ENCODE results near the gene KIAA1671. TPM values are rescaled to one million over a fixed set of nuclear protein-coding genes. Genes with fewer than 3 reads are reported as not detected.

The KIAA1671 gene
- total RNA-seq, 1 donor from 2014 or later: 11.6 TPM

DNA sequence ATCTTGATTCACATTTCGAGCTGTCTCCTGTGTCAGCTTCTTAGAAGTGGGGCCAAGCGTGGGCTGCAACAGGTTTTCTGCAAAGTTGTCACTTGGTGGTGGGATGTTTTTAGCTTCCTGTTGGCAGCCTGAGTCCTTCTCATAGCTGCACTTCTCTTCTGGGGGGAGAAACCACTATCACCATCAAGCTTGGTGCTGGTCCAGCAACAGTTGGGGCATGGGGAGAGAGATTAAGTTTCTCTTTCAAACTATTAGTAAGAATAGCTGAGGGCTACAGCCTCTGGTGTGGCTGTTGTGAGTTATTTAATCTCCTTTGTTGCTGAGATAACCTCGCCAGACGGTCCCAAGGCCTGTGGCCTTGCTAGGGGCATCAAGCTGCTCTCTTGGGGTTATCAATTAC, 123.8 kb downstream of the KIAA1671 start:
- DNase-seq (no peak), ATAC-seq (no peak)
- intact Hi-C loops (cut with micrococcal nuclease): no loop called here

DNA sequence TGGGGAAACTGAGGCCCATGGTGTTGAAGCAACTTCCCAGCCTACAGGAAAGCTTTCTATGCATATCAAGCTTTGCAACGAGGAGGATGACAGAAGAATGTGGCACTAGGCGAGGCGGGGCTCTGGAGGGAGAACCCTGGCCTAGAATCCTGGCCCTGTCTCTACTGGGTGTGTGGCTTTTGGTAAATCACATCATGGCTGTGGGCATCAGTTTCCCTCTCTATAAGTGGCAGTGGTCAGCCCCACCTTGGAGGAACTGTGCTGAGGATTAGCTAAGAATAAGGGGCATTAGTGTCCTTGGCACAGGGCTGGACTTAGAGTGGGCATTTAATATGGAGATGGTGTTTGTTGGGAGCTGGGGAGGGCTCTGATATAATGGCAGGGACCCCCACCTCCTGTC, 124.5 kb downstream of the KIAA1671 start:
- ATAC-seq: no peak
- no peak for DNase-seq
- intact Hi-C loops (cut with micrococcal nuclease): no loop called here

DNA sequence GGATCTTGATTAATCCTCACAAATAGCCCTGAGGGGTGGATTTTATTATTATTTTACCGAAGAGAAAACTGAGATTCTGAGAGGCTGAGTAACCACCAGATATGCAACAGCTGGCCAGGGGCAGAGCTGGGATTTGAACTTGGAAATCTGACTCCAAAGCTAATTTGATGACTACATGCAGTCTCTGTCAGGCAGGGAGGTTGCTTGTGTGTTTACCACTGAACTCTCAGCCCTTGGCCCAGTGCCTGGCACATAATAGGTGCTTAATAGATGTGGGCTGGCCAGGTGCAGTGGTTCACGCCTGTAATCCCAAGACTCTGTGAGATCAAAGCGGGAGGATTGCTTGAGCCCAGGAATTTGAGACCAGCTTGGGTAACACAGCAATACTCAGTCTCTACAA, 125.4 kb downstream of the KIAA1671 start:
- ATAC-seq (no peak), DNase-seq (no peak)
- intact Hi-C loops (cut with micrococcal nuclease): no loop called here

DNA sequence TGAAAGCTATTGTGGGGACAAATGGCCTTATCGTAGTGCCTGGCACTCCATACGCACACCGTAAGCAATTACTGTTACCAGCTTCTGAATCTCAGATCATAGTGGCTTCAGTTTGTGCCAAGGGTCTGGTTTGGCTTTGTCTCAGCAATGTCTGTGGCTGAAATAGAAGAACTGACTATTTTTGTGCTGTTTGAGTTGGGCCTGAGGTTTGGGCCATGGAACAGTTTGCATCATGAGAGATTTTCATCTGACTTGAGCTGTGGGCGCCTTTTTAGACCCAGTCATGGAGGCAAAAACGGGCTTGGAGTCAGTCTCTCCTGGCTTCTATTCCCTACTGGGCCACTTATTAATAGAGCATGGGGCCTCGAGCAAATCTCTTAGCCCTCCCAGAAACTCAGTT, 126.1 kb downstream of the KIAA1671 start:
- intact Hi-C loops (cut with micrococcal nuclease): no loop called here
- no peak for DNase-seq
- ATAC-seq: no peak

- intact Hi-C loops (cut with micrococcal nuclease): no loop called here
- no peak for ATAC-seq
These were observed 128.3 kb downstream of the KIAA1671 start for GRCh38 chr22:25080855-25081254.

GRCh38 chr22:25081409-25081824, 128.9 kb downstream of the KIAA1671 start:
- ATAC-seq (peak; percentile 39), DNase-seq (no peak)
- intact Hi-C loops (cut with micrococcal nuclease): no loop called here

More at GRCh38 chr22:25080855-25081254, 128.3 kb downstream of the KIAA1671 start:
- DNase-seq: no peak

DNA sequence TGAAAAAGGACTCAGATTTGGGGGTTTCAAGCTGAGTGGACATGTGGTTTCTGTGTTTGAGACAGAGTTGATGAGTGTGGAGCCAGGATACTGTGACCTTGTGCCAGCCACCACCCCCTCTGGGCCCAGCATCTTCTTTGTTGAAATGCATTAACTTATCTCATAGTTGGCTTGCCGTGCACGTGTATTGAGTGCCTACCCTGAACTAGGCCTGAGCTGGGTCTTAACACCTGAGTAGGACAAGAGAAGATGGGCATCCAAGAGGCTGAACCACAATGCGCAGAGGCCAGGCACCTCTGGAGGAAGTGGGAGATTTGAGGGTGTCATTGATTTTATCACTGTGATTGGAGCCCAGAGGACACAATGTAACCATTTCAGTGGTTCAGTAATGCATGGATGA, 129.6 kb downstream of the KIAA1671 start:
- DNase-seq (no peak), ATAC-seq (no peak)
- intact Hi-C loops (cut with micrococcal nuclease): no loop called here

DNA sequence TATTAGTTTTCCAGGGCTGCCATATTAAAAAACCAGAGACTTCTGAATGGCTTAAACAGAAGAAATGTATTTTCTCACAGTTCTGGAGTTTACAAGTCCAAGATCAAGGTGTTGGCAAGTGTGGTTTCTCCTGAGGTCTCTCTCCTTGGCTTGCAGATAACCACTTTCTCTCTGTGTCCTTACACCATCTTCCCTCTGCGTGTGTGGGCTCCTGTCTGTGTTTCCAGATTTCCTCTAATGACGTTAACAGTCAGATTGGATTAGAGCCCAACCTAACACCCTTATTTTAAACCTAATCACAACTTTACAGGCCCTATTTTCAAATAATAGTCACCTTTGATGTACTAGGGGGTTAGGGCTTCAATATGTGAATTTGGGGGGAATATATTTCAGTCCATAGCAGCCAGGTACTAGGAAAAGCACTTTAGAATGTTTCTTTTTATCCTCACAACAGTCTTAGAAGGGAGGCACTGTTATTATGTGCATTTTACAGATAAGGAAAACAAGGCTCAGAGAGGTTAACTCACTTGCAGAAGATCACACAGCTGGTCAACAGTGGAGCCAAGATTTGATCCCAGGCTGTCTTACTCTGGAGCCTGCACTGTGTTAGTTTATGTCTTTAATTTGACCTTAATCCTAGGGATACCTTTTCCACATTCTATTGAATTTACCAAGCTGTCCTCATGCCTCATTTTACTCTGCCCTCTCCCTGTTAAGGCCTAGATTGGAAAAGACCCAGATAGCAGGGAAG, 130.7 kb downstream of the KIAA1671 start:
- intact Hi-C loops (cut with micrococcal nuclease): no loop called here
- no peak for DNase-seq
- no peak for ATAC-seq

- intact Hi-C loops (cut with micrococcal nuclease): no loop called here
- ATAC-seq (no peak), DNase-seq (no peak)
These were observed 131.3 kb downstream of the KIAA1671 start for GRCh38 chr22:25083807-25084200.

DNA sequence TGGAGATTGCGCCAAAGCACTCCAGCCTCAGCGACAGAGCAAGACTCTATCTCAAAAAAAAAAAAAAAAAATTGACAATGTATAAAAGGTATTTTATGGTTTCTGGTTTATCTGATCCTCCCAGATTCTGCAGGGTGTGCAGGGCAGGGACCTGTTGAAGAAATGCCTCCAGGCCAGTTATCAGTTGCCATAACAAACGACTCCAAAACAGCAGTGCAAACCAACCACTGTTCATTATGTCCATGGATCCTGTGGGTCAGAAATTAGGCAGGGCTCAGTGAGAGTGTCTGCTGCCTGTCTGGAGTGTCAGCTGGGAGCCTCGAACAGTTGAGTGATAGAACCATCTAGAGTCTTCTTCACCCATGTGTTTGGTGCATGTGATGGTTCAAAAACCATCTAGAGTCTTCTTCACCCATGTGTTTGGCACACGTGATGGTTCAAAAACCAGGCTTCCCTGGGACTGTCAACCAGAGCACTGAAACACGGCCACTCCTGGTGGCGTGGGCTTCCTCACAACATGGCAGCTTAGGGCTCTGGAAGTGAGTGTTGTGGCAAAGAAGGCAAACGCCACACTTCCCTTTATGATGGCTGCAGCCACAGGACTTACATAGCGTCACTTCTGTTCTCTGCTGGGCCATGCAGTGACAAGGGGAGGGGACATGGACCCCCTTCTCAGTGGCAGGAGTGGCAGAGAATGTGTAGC, 132.0 kb downstream of the KIAA1671 start:
- intact Hi-C loops (cut with micrococcal nuclease): no loop called here
- ATAC-seq: no peak
- DNase-seq: no peak

DNA sequence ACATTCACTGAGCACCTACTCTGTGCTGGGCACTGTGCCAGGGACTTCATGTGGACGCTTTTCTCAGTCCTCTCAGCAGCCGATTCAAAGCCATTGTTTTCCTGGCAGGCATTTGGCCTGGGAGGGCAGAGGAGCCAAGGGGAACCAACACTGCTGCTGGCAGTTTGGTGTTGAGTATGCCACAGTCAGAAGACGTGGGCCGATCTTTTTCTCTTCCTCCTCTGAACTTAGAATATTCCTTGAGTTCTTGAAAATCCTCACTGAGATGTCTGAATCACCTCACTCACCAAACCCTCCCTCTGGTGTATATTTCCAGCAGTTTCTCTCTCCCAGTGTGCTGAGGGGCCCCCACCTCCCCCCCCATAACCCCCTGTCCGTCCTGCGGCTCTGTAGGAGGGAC, 132.6 kb downstream of the KIAA1671 start:
- ATAC-seq (no peak), DNase-seq (no peak)
- intact Hi-C loops (cut with micrococcal nuclease): no loop called here

DNA sequence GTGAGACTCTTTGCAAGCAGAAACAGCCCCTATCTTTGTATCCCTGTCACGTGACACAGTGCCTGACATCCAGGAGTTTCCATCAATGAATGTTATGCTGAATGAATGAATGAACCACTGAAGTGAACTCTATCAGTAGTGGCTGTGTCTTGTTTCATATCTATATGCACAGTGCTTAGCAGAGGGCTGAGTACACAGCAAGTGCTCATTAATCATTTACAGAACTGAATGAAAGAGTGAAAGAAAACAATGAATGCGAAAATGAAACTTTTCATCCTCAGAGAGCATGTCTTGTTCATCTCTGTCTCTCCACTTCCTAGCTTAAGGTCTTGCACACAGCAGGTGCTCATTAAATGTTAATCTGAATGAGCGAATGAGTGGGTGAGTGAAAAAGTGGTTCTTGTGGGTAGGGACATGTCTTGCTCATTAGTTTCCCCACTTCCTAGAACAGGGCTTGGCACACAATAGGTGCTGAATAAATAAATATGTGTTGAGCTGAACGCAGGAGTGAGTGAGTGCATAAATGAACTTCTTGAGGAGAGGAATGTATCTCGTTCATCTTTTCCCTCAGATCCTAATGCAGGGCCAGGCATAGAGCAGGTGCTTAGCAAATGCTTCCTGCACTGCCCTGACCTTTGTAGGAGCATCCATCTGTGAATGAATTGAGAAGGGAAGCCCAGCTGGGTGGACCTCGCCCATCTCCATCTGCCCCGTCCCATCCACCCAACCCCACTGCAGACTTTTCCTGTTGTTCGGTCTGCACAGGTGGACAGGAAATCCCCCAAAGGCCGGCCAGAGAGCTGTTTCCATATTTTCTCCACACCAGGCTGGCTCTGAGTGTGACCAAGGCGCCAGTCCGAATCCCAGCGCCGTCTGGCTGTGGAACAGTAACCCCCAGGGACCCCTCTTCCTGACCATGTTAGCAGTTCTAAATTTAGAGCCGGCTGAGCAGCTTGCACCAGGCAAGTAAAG, 133.7 kb downstream of the KIAA1671 start:
- intact Hi-C loops (cut with micrococcal nuclease): no loop called here
- ATAC-seq (peak; percentile 87), DNase-seq (peak; percentile 68)

DNA sequence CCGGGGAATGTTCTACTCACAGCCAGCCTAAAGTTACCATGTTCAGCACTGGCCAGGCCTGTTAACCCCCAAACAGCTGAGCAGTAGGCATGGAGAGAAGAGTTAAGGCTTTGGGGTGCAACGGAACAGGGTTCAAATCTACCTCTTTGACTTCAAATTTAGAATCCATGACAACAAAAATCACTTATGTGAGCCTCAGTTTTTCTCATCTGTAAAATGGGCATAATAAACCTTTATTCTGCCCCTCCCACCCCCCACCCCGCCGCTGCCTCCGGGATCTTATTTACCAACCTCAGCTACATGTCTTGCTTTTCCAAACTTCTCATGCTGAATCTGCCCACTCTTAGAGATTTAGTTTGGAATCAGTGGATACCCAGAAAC, 134.4 kb downstream of the KIAA1671 start:
- ATAC-seq (no peak), DNase-seq (no peak)
- intact Hi-C loops (cut with micrococcal nuclease): no loop called here

- intact Hi-C loops (cut with micrococcal nuclease): no loop called here
- peak; percentile 23 for ATAC-seq
- DNase-seq: no peak
These were observed 137.8 kb downstream of the KIAA1671 start for GRCh38 chr22:25090225-25090890.

GRCh38 chr22:25091458-25091857, 138.9 kb downstream of the KIAA1671 start:
- DNase-seq (no peak), ATAC-seq (no peak)
- intact Hi-C loops (cut with micrococcal nuclease): no loop called here

DNA sequence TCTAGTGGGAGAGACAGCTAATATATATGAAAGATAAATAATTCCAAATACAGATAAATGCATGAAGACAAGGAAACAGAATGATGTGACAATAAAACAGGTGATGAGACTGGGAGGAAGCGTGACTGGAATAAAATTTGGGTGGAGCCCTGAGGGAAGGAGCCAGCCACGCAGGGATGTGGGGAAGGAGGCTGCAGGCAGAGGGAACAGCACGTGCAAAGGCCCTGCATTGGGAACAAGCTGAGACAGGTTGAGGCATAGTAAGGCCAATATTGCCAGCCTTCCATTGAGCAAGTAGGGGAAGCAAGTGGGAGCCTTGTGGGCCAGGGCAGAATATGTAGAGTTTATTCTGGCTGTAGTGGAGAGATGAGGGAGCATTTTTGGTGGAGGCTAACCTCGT, 139.6 kb downstream of the KIAA1671 start:
- intact Hi-C loops (cut with micrococcal nuclease): no loop called here
- DNase-seq: no peak
- ATAC-seq: no peak

- no peak for DNase-seq
- ATAC-seq: peak; percentile 31
- intact Hi-C loops (cut with micrococcal nuclease): no loop called here
These were observed 142.1 kb downstream of the KIAA1671 start for GRCh38 chr22:25094579-25094978.

- ATAC-seq: no peak
- intact Hi-C loops (cut with micrococcal nuclease): no loop called here
- no peak for DNase-seq
These were observed 143.4 kb downstream of the KIAA1671 start for GRCh38 chr22:25095869-25096268.

GRCh38 chr22:25096638-25097405, 144.3 kb downstream of the KIAA1671 start:
- intact Hi-C loops (cut with micrococcal nuclease): no loop called here
- ATAC-seq (no peak), DNase-seq (no peak)

Measured in left ventricle myocardium superior (tissue), 1 donor.